ENCODE data around the gene ZNF776.

The ZNF776 gene

GRCh38 chr19:57747472-57747807 lies 825 bp downstream of the ZNF776 start:
- H3K27ac ChIP-seq, result peak overlapping the region; percentile 89
- H3K9me3 ChIP-seq, result peaks cover 19% of the 10 kb centered on the region; the same call in 1 of the 2 replicates
- H3K4me1 ChIP-seq, result peaks cover 23% of the 10 kb centered on the region
- TF ChIP-seq Cebpa-rat (IDR thresholded peaks at IDR 0.05), result no peak
- peaks cover 44% of the 10 kb centered on the region for H3K36me3 ChIP-seq
- peaks cover 16% of the 10 kb centered on the region; the same call in 1 of the 2 replicates for H4K20me1 ChIP-seq
- no peaks in the 10 kb centered on the region for H3K27me3 ChIP-seq
- peak overlapping the region; percentile 98 for H3K4me2 ChIP-seq
- H3K9ac ChIP-seq, result peak overlapping the region; percentile 96
- H3K4me3 ChIP-seq, result peak overlapping the region; percentile 97

- H3K9ac ChIP-seq, result no peak overlapping the region
Measured at GRCh38 chr19:57748029-57748428, 1.4 kb downstream of the ZNF776 start.

GRCh38 chr19:57754091-57754673 lies 7.6 kb downstream of the ZNF776 start:
- Histone ChIP-seq H3K4me2 (no peak overlapping the region), H3K27ac (no peak overlapping the region), H3K4me3 (no peak overlapping the region), H3K4me1 (peaks cover 4% of the 10 kb centered on the region; the same call in 1 of the 2 replicates), H3K36me3 (peaks cover 100% of the 10 kb centered on the region), H3K27me3 (no peaks in the 10 kb centered on the region), H3K9me3 (peaks cover 30% of the 10 kb centered on the region), H4K20me1 (peaks cover 31% of the 10 kb centered on the region), H3K9ac (no peak overlapping the region)
- no peak for TF ChIP-seq Cebpa-rat (IDR thresholded peaks at IDR 0.05)

More at GRCh38 chr19:57748029-57748428, 1.4 kb downstream of the ZNF776 start:
- Histone ChIP-seq H3K27me3 (no peaks in the 10 kb centered on the region), H3K4me3 (peak overlapping the region; percentile 97), H3K4me1 (peaks cover 23% of the 10 kb centered on the region), H4K20me1 (peaks cover 16% of the 10 kb centered on the region; the same call in 1 of the 2 replicates), H3K27ac (no peak overlapping the region), H3K9me3 (peaks cover 22% of the 10 kb centered on the region), H3K4me2 (peak overlapping the region; percentile 98), H3K36me3 (peaks cover 50% of the 10 kb centered on the region)
- no peak for TF ChIP-seq Cebpa-rat (IDR thresholded peaks at IDR 0.05)

- H3K27ac ChIP-seq, result no peak overlapping the region
Measured at GRCh38 chr19:57755031-57755430, 8.4 kb downstream of the ZNF776 start.

GRCh38 chr19:57757941-57758340 lies 11.3 kb downstream of the ZNF776 start:
- Histone ChIP-seq H3K4me3 (no peak overlapping the region), H3K4me2 (no peak overlapping the region), H3K4me1 (no peaks in the 10 kb centered on the region), H3K9ac (no peak overlapping the region), H3K9me3 (peaks cover 15% of the 10 kb centered on the region), H3K27ac (no peak overlapping the region), H3K36me3 (peaks cover 98% of the 10 kb centered on the region), H4K20me1 (peaks cover 14% of the 10 kb centered on the region), H3K27me3 (no peaks in the 10 kb centered on the region)
- TF ChIP-seq Cebpa-rat (IDR thresholded peaks at IDR 0.05), result no peak

More at GRCh38 chr19:57755031-57755430, 8.4 kb downstream of the ZNF776 start:
- no peaks in the 10 kb centered on the region for H3K4me1 ChIP-seq
- no peak overlapping the region for H3K4me3 ChIP-seq
- peaks cover 25% of the 10 kb centered on the region for H3K9me3 ChIP-seq
- no peak for TF ChIP-seq Cebpa-rat (IDR thresholded peaks at IDR 0.05)
- H4K20me1 ChIP-seq, result peaks cover 24% of the 10 kb centered on the region
- H3K9ac ChIP-seq, result no peak overlapping the region
- H3K4me2 ChIP-seq, result no peak overlapping the region
- peaks cover 100% of the 10 kb centered on the region for H3K36me3 ChIP-seq
- no peaks in the 10 kb centered on the region for H3K27me3 ChIP-seq

GRCh38 chr19:57759096-57759495 lies 12.5 kb downstream of the ZNF776 start:
- Histone ChIP-seq H3K4me2 (no peak overlapping the region), H3K4me3 (no peak overlapping the region), H3K27me3 (no peaks in the 10 kb centered on the region), H3K9ac (no peak overlapping the region), H3K27ac (no peak overlapping the region), H4K20me1 (peaks cover 14% of the 10 kb centered on the region), H3K4me1 (no peaks in the 10 kb centered on the region), H3K36me3 (peaks cover 97% of the 10 kb centered on the region), H3K9me3 (peaks cover 5% of the 10 kb centered on the region; the same call in 1 of the 2 replicates)
- no peak for TF ChIP-seq Cebpa-rat (IDR thresholded peaks at IDR 0.05)

- Histone ChIP-seq H3K9me3 (peaks cover 40% of the 10 kb centered on the region), H3K4me3 (peak within 1 kb of the TSS; percentile 80), H3K4me1 (peaks cover 15% of the 10 kb centered on the region), H4K20me1 (peaks cover 1% of the 10 kb centered on the region; the same call in 1 of the 2 replicates), H3K27me3 (no peaks in the 10 kb centered on the region), H3K27ac (peak within 1 kb of the TSS; percentile 72), H3K9ac (peak within 1 kb of the TSS; percentile 79), H3K36me3 (peaks cover 62% of the 10 kb centered on the region), H3K4me2 (peak within 1 kb of the TSS; percentile 92)
- TF ChIP-seq Cebpa-rat (IDR thresholded peaks at IDR 0.05), result no peak
Measured at GRCh38 chr19:57769345-57770131, 22.9 kb downstream of the ZNF776 start, which contains the start of gene ZNF586. Gene ZNF586, plus strand, starts transcription at chr19:57769676. Its CDS starts 167 bp downstream, at chr19:57769843.

- H3K4me2 ChIP-seq, result peak overlapping the region; percentile 92; the same call in 1 of the 2 replicates
- H3K27me3 ChIP-seq, result no peaks in the 10 kb centered on the region
- H3K9ac ChIP-seq, result no peak overlapping the region
- peaks cover 65% of the 10 kb centered on the region for H3K36me3 ChIP-seq
- H4K20me1 ChIP-seq, result peaks cover 20% of the 10 kb centered on the region
- H3K9me3 ChIP-seq, result peaks cover 58% of the 10 kb centered on the region
- no peak overlapping the region; the same call in 1 of the 2 replicates for H3K4me3 ChIP-seq
- no peak overlapping the region for H3K27ac ChIP-seq
- no peak for TF ChIP-seq Cebpa-rat (IDR thresholded peaks at IDR 0.05)
- peaks cover 15% of the 10 kb centered on the region for H3K4me1 ChIP-seq
Measured at GRCh38 chr19:57771417-57771816, 24.8 kb downstream of the ZNF776 start.

- Histone ChIP-seq H3K27me3 (no peaks in the 10 kb centered on the region), H3K9ac (no peak overlapping the region), H3K36me3 (peaks cover 79% of the 10 kb centered on the region), H3K27ac (no peak overlapping the region), H3K4me1 (peaks cover 15% of the 10 kb centered on the region), H3K9me3 (peaks cover 79% of the 10 kb centered on the region), H3K4me2 (no peak overlapping the region), H4K20me1 (peaks cover 28% of the 10 kb centered on the region), H3K4me3 (no peak overlapping the region)
- TF ChIP-seq Cebpa-rat (IDR thresholded peaks at IDR 0.05), result no peak
Measured at GRCh38 chr19:57773488-57773887, 26.9 kb downstream of the ZNF776 start.

- Histone ChIP-seq H3K27me3 (no peaks in the 10 kb centered on the region), H3K4me1 (no peaks in the 10 kb centered on the region), H3K36me3 (peaks cover 100% of the 10 kb centered on the region), H3K9ac (no peak overlapping the region), H3K9me3 (peaks cover 100% of the 10 kb centered on the region), H3K4me2 (no peak overlapping the region), H3K27ac (no peak overlapping the region), H3K4me3 (no peak overlapping the region), H4K20me1 (peaks cover 28% of the 10 kb centered on the region)
- no peak for TF ChIP-seq Cebpa-rat (IDR thresholded peaks at IDR 0.05)
Measured at GRCh38 chr19:57776764-57777296, 30.2 kb downstream of the ZNF776 start.

Data from BLaER1 (cell line).